Stimulated activated CD4-positive, alpha-beta T cell treated with anti-CD3 and anti-CD28 coated beads, TNF-alpha, amount 100 ng/mL, for 24 hours (primary cell): ENCODE results near the gene ROBO1.
"Not testable (repeated sequence)": the region's sequence is repeated elsewhere in the genome, so short reads cannot be mapped to it uniquely, and the experiment has no call there.

ENCODE experiments used
- DNase-seq, 3 experiments: peaks; one replicate each; pipeline ENCODE4 v3.0.0-alpha.2; 2020; ENCODE audit warnings: low read depth in 3 of 3

ROBO1 gene

GRCh38 chr3:78912687-78913086, 855.1 kb downstream of the ROBO1 start:
- DNase-seq = no peak

- no peak for DNase-seq
Observed at GRCh38 chr3:78912259-78912658, 855.5 kb downstream of the ROBO1 start.

GRCh38 chr3:78911394-78911793, 856.4 kb downstream of the ROBO1 start:
- no peak for DNase-seq

GRCh38 chr3:78908236-78908635, 859.6 kb downstream of the ROBO1 start:
- DNase-seq = no peak

GRCh38 chr3:78907367-78907766, 860.4 kb downstream of the ROBO1 start:
- DNase-seq = no peak

- no peak for DNase-seq
Observed at GRCh38 chr3:78906930-78907329, 860.9 kb downstream of the ROBO1 start.

GRCh38 chr3:78906245-78906644, 861.6 kb downstream of the ROBO1 start:
- DNase-seq = no peak

- no peak for DNase-seq
Observed at GRCh38 chr3:78905700-78906099, 862.1 kb downstream of the ROBO1 start.

GRCh38 chr3:78901544-78901943, 866.3 kb downstream of the ROBO1 start:
- DNase-seq = no peak

- no peak for DNase-seq
Observed at GRCh38 chr3:78900880-78901279, 866.9 kb downstream of the ROBO1 start.

GRCh38 chr3:78900426-78900825, 867.4 kb downstream of the ROBO1 start:
- DNase-seq = no peak

GRCh38 chr3:78895528-78895927, 872.3 kb downstream of the ROBO1 start:
- no peak for DNase-seq

GRCh38 chr3:78894787-78895186, 873.0 kb downstream of the ROBO1 start:
- DNase-seq = no peak

GRCh38 chr3:78893161-78893560, 874.6 kb downstream of the ROBO1 start:
- no peak for DNase-seq

GRCh38 chr3:78889348-78889747, 878.5 kb downstream of the ROBO1 start:
- DNase-seq = no peak

GRCh38 chr3:78888635-78889034, 879.2 kb downstream of the ROBO1 start:
- no peak for DNase-seq

- no peak for DNase-seq
Observed at GRCh38 chr3:78887547-78888011, 880.2 kb downstream of the ROBO1 start.

- DNase-seq = no peak
Observed at GRCh38 chr3:78887029-78887428, 880.8 kb downstream of the ROBO1 start.

- DNase-seq = not testable (repeated sequence)
Observed at GRCh38 chr3:78884567-78884966, 883.2 kb downstream of the ROBO1 start.

- DNase-seq = no peak
Observed at GRCh38 chr3:78882251-78882650, 885.5 kb downstream of the ROBO1 start.

- DNase-seq = no peak
Observed at GRCh38 chr3:78881501-78881900, 886.3 kb downstream of the ROBO1 start.

GRCh38 chr3:78880603-78881461, 887.0 kb downstream of the ROBO1 start:
- DNase-seq = no peak

GRCh38 chr3:78879295-78879860, 888.4 kb downstream of the ROBO1 start:
- DNase-seq = no peak
